Nephron progenitor cell (in vitro differentiated cells): ENCODE data around the gene KCNC1.

Experiments
- DNase-seq: peaks from one replicate; pipeline ENCODE4 v3.0.0; 2021
- H3K27ac Mint-ChIP-seq: 2 replicates; pipeline ENCODE4 v1.8.0; 2021; ENCODE audit warnings: mild to moderate bottlenecking, moderate library complexity, mixed read lengths
- H3K27me3 Mint-ChIP-seq: 2 replicates; pipeline ENCODE4 v1.8.0; 2021; ENCODE audit warnings: mild to moderate bottlenecking, low read depth, mixed read lengths; ENCODE audit not compliant: poor library complexity
- H3K36me3 Mint-ChIP-seq: 2 replicates; pipeline ENCODE4 v1.8.0; 2021; ENCODE audit warnings: low read depth, mixed read lengths
- H3K4me1 Mint-ChIP-seq: 2 replicates; pipeline ENCODE4 v1.8.0; 2021; ENCODE audit warnings: mixed read lengths
- H3K4me3 Mint-ChIP-seq: 2 replicates; pipeline ENCODE4 v1.8.0; 2021; ENCODE audit warnings: mild to moderate bottlenecking, moderate library complexity, mixed read lengths
- H3K9me3 Mint-ChIP-seq: 2 replicates; pipeline ENCODE4 v1.8.0; 2021; ENCODE audit warnings: mild to moderate bottlenecking, moderate library complexity, mixed read lengths
- TF ChIP-seq, protein P1 (sequence below): fragments of 200-600 bp; sonication (generic); IDR thresholded peaks from 2 replicates; pipeline ENCODE4 v1.5.0; 2021; ENCODE audit warnings: antibody characterized with exemption

Gene KCNC1

DNA sequence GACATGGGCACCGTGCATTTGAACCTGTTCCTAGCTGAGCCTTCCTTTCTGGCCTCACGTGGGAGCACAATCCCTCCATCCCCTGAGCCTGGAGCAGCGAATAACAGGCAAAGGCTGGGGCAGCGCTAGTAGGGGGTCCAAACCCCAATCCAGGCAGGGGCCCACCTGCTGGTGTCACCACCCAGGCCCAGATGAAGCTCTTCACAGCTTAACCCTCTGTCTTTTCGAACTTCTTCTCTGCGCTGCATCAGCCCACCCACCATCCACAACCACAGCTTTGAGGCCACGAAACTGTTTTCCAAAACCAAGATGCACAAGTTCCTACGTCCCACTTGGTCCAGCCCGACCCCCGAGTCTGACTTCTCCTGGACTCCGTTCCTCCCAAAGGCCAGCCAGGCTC is 11.5 kb downstream of the KCNC1 start:
- Mint-ChIP-seq H3K9me3 (no peaks in the 10 kb centered on the region), H3K4me1 (peaks cover 14% of the 10 kb centered on the region), H3K27me3 (peaks cover 26% of the 10 kb centered on the region), H3K36me3 (no peaks in the 10 kb centered on the region), H3K4me3 (no peak overlapping the region), H3K27ac (no peak overlapping the region)
- TF ChIP-seq, protein P1, sequence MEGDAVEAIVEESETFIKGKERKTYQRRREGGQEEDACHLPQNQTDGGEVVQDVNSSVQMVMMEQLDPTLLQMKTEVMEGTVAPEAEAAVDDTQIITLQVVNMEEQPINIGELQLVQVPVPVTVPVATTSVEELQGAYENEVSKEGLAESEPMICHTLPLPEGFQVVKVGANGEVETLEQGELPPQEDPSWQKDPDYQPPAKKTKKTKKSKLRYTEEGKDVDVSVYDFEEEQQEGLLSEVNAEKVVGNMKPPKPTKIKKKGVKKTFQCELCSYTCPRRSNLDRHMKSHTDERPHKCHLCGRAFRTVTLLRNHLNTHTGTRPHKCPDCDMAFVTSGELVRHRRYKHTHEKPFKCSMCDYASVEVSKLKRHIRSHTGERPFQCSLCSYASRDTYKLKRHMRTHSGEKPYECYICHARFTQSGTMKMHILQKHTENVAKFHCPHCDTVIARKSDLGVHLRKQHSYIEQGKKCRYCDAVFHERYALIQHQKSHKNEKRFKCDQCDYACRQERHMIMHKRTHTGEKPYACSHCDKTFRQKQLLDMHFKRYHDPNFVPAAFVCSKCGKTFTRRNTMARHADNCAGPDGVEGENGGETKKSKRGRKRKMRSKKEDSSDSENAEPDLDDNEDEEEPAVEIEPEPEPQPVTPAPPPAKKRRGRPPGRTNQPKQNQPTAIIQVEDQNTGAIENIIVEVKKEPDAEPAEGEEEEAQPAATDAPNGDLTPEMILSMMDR, result no peak
- no peak for DNase-seq

DNA sequence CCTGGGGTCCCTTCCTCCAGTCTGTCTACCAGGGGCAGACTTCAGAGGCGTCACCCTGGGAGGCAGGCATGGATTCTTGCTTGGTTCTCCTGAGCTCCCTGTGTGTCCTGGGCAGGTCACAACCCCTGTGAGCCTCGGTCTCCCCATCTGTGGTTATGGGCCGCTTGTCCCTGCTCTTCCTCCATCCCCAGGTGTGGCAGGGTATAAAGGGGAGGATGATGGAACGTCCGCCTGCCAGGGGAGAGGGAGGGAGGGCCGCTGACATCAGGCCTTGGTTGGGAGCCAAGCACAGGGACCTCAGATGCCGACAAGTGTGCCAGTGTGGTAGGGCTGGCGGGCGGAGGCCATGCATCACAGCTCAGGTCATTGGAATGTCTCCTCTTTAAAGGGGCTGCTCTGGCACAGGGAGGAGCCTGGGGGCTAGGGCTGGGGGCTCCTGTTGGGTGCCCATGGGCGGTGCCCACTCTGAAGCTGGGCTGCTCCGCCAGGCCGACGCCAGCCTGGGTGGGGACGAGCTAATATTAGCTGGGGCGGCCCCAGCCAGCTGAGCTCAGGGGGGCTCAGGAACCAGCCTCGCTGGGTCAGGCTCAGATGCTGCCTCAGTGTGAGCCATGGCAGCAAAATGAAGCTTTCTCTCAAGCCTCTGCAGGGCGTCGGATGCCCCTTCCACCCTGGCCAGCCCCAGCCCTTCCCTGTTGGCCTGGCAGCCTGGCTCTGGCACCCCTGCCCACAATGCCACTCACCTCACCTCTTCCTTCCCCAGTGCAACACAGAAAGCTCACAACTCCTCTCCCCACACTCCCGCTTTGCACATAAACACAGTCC is 12.8 kb downstream of the KCNC1 start:
- TF ChIP-seq, protein P1, result no peak
- Mint-ChIP-seq H3K4me3 (no peak overlapping the region), H3K9me3 (no peaks in the 10 kb centered on the region), H3K27me3 (peaks cover 30% of the 10 kb centered on the region), H3K4me1 (peaks cover 17% of the 10 kb centered on the region), H3K27ac (no peak overlapping the region), H3K36me3 (no peaks in the 10 kb centered on the region)
- no peak for DNase-seq

DNA sequence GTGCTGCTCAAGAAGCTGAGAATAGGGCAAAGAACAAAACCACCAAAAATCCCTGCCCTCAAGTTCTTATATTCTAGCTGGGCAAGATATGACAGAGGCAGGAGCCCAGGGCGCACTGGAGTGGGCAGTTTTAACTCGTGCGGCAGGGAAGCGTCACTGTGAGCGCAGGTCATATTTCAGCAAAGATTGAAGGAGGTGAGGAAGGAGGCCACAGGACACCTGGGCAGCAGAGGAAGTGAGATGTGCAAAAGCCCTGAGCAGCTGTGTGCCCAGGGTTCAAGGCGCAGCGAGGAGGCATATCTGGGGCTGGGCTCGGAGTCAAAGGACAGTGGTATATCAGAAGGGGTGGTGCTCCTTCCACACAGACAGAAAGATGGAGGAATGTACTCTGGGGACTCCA is 13.5 kb downstream of the KCNC1 start:
- TF ChIP-seq, protein P1, result no peak

DNA sequence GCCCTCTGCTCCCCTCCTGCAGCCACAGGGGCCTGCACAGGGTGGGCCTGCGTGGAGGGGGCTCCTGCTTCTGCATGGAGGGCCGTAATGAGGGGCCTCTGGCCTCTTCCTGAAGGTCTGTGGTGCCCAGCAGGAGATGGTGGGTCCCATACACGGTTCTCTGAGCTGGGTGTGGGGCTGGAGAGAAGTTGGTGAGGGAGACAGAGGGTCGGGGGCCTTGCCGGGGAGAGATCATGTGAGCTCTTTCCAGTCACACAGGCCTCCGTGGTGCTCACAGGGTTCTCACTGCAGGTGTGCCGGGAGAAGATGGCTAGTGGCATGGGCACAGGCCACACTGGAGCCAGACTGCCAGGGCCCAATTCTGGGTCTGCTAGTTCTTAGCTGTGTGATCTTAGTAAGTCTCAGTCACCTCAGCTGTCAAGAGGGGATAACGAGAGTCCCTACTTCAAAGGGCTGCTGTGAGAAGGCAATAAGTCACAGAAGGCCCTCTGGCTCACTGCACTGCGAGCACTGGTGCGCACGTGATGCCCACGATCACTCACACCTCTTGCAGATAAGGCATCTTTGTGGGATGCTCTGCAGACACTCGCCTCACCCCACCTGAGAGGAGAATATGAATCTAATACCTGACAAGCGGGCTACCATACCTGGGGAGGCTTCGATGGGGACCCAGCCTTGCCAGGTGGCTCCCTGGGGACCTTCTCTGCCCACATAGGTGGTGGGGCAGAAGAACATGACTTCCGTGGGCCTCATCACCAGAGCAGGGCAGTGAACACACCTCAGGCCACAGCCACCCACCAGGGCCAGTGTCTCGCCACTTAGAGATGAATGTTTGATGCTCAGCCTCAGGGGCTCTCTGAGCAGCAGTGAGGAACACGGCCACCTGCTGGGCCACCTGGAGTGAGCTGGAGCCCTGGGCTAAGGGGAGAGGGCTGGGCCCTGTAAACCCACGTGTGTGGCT is 14.5 kb downstream of the KCNC1 start:
- Mint-ChIP-seq H3K36me3 (no peaks in the 10 kb centered on the region), H3K4me1 (peaks cover 17% of the 10 kb centered on the region), H3K27me3 (peaks cover 33% of the 10 kb centered on the region), H3K27ac (no peak overlapping the region), H3K4me3 (no peak overlapping the region), H3K9me3 (no peaks in the 10 kb centered on the region)
- DNase-seq, result no peak
- TF ChIP-seq, protein P1, result no peak

More for the DNA sequence above, 13.5 kb downstream of the KCNC1 start:
- Mint-ChIP-seq H3K4me1 (peaks cover 17% of the 10 kb centered on the region), H3K27me3 (peaks cover 34% of the 10 kb centered on the region), H3K27ac (no peak overlapping the region), H3K9me3 (no peaks in the 10 kb centered on the region), H3K4me3 (no peak overlapping the region), H3K36me3 (no peaks in the 10 kb centered on the region)
- no peak for DNase-seq

DNA sequence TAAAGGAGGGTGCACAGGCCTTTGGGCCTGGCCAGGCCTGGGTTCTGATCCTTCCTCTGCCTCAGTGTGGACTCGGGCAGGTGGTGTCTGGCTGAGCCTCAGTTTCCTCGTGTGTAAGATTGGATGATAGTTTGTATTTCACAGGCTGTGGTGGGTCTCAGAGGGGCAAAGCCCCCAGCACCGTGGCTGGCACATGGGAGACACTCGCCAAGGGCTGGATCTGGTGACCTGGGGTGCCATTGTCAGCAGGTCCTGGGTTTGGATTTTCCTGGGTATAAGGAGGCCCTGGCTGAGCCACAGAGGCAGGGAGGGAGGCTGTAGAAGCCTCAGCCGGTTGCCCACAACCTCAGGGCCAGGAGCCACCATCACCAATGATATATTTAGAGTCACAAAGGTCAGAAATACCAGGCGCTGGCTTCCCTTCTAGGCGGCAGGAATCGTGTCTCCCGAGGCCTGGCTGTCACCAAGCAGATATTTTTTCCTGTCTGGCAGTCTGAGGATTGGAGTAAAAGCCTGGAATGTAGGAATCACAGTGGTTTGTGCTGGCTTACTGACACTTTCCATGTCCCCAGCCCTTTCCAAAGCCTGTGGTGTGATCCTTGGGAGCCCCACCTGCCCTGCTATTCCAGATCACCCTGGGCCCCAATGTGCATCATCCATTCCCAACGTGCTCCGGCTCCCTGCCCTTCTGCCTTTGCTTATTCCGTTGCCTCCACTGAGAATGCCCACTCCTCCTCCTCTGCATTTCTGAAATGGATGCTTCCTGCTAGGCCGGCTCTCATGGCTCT is 15.6 kb downstream of the KCNC1 start:
- Mint-ChIP-seq H3K36me3 (no peaks in the 10 kb centered on the region), H3K27me3 (peaks cover 36% of the 10 kb centered on the region), H3K27ac (no peak overlapping the region), H3K9me3 (no peaks in the 10 kb centered on the region), H3K4me3 (no peak overlapping the region), H3K4me1 (peaks cover 17% of the 10 kb centered on the region)
- TF ChIP-seq, protein P1, result no peak
- DNase-seq, result no peak
